ENCODE measurements around the gene DNAI4. TPM values are rescaled to one million over a fixed set of nuclear protein-coding genes. Genes with fewer than 3 reads are reported as not detected.

Gene DNAI4
- total and polyA plus RNA-seq, 9 of the 15 experiments (the other 6 are each of a cell fraction or from before 2014, with no cell fraction given): 0.57 to 4.8 (median 2.6) TPM; not detected in 1

- BruUV-seq (replicated peaks): no TSS peak
- 13% methylated on average over 6 of the region's 6 CpGs for WGBS (ENCODE audit: insufficient coverage, low coverage, missing lambda C conversion rate)
- Histone ChIP-seq H3K4me2 (ENCODE audit: insufficient read depth, low read length) (no peak overlapping the region), H3K9me3 (replicated peaks; ENCODE audit: control insufficient read depth, insufficient read depth, low read depth, low read length) (no peaks in the 10 kb centered on the region), H3K36me3 (ENCODE audit: control insufficient read depth, insufficient read depth, low read length) (no peaks in the 10 kb centered on the region), H3K79me2 (ENCODE audit: control insufficient read depth, insufficient read depth, low read length) (no peaks in the 10 kb centered on the region), H3K4me1 (replicated peaks in 1 of 2; ENCODE audit: control insufficient read depth in 2 of 2, insufficient read depth in 2 of 2, low read length in 2 of 2) (no peaks in the 10 kb centered on the region), H3K4me3 (no peak overlapping the region), H3K27ac (ENCODE audit: extremely low read depth, low read depth, low read length) (no peak overlapping the region), H3K9ac (ENCODE audit: insufficient read depth in 1 of 2, low read depth in 2 of 2, low read length in 2 of 2) (no peak overlapping the region), H3K9me1 (ENCODE audit: control insufficient read depth, insufficient read depth, low read length) (no peaks in the 10 kb centered on the region), H2AFZ (ENCODE audit: low read depth, low read length) (peak overlapping the region; percentile 37), H4K20me1 (replicated peaks; ENCODE audit: control insufficient read depth, insufficient read depth, low read length) (no peaks in the 10 kb centered on the region), H3K27me3 (ENCODE audit: control insufficient read depth in 2 of 2, insufficient read depth in 2 of 2, low read length in 2 of 2) (no peaks in the 10 kb centered on the region)
- CTCF ChIA-PET (ENCODE audit: low intra/inter-chr PET ratio): no interaction called here
- intact Hi-C loops (cut with micrococcal nuclease): no loop called here
- POLR2A ChIA-PET: interaction anchor here (1.3 kb wide), 1 partner anchor 14 kb away, joined by 4 read pairs; no protein-coding TSS in a partner anchor
- TF ChIP-seq, protein P1, sequence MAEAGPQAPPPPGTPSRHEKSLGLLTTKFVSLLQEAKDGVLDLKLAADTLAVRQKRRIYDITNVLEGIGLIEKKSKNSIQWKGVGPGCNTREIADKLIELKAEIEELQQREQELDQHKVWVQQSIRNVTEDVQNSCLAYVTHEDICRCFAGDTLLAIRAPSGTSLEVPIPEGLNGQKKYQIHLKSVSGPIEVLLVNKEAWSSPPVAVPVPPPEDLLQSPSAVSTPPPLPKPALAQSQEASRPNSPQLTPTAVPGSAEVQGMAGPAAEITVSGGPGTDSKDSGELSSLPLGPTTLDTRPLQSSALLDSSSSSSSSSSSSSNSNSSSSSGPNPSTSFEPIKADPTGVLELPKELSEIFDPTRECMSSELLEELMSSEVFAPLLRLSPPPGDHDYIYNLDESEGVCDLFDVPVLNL (CRISPR knock-in tag; IDR thresholded peaks at IDR 0.05; ENCODE audit: low read depth): no peak
- TF ChIP-seq CCAR2 (IDR thresholded peaks at IDR 0.05; ENCODE audit: low read depth, low read length): no peak
- no peak for TF ChIP-seq LARP7 (IDR thresholded peaks at IDR 0.05)
- no peak for TF ChIP-seq ZFP1 (CRISPR knock-in tag; IDR thresholded peaks at IDR 0.05)
- TF ChIP-seq RFX7 (CRISPR knock-in tag; IDR thresholded peaks at IDR 0.05): no peak
- TF ChIP-seq, protein P2, sequence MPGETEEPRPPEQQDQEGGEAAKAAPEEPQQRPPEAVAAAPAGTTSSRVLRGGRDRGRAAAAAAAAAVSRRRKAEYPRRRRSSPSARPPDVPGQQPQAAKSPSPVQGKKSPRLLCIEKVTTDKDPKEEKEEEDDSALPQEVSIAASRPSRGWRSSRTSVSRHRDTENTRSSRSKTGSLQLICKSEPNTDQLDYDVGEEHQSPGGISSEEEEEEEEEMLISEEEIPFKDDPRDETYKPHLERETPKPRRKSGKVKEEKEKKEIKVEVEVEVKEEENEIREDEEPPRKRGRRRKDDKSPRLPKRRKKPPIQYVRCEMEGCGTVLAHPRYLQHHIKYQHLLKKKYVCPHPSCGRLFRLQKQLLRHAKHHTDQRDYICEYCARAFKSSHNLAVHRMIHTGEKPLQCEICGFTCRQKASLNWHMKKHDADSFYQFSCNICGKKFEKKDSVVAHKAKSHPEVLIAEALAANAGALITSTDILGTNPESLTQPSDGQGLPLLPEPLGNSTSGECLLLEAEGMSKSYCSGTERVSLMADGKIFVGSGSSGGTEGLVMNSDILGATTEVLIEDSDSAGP (CRISPR knock-in tag; IDR thresholded peaks at IDR 0.05): no peak
- TF ChIP-seq CXXC5 (CRISPR knock-in tag; IDR thresholded peaks at IDR 0.05): no peak
- TF ChIP-seq, protein P3, sequence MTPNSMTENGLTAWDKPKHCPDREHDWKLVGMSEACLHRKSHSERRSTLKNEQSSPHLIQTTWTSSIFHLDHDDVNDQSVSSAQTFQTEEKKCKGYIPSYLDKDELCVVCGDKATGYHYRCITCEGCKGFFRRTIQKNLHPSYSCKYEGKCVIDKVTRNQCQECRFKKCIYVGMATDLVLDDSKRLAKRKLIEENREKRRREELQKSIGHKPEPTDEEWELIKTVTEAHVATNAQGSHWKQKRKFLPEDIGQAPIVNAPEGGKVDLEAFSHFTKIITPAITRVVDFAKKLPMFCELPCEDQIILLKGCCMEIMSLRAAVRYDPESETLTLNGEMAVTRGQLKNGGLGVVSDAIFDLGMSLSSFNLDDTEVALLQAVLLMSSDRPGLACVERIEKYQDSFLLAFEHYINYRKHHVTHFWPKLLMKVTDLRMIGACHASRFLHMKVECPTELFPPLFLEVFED (CRISPR knock-in tag; conservative IDR thresholded peaks at IDR 0.05): no peak
- no peak for TF ChIP-seq TRIM24 (IDR thresholded peaks at IDR 0.05)
- TF ChIP-seq TFAM (CRISPR knock-in tag; conservative IDR thresholded peaks at IDR 0.05): no peak
- TF ChIP-seq FOXA1 (IDR thresholded peaks at IDR 0.05; ENCODE audit: borderline replicate concordance): no peak
- TF ChIP-seq ZBTB26 (CRISPR knock-in tag; IDR thresholded peaks at IDR 0.05): no peak
- FAIRE-seq: no peak
- no peak for DNase-seq (ENCODE audit: extremely low read depth in 1 of 4, low spot score in 3 of 4)
- in situ Hi-C loops (cut with MboI): no loop called here
- ATAC-seq: no peak
Measured at GRCh38 chr1:66788231-66788939, 136.3 kb downstream of the DNAI4 start.
